Measurements from ENCODE around the gene WDFY2. TPM values are rescaled to one million over a fixed set of nuclear protein-coding genes. Genes with fewer than 3 reads are reported as not detected.

WDFY2 gene
- total and polyA plus RNA-seq, 2 of the 13 experiments (the other 11 are each of a cell fraction or from before 2014, with no cell fraction given): 22.6 to 27.0 TPM

DNA sequence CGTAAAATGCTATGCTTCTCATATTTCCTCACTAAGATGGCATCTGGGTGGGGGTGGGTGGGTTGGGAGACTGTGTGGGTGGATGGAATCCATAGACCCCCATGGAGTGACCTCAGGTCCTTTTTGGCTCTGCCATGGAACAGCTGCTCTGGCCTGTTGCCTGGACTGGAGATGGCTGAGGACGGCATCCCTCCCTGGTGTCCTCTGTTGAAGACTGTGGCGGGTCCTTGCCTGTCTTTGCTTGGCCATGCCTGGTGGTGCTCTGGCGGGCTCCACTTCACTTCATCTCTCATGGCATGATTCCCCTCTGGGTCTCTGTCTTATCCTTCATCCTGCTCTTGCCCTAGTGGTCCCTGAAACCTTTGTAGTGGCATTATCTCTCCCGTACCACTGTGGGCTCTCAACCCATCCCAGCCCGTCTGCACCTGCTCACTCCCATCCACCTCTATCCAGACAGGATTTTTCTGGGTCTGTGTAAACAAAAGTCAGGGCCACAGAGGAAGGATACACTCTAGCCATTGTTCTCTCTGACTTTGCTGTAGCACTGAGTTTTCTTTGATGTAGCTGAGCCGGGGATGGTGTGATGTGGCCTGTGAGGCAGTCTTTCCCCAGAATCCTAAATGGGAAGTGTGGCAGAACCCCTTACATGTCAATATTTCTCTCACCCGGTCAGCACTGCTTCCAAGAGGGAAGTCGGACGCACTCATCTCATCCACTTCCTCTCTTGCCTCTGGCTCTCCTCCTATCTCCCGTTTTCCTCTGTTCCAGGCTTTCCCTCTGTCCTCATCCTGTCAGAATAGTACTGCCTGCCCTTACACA, 36.1 kb downstream of the WDFY2 start (continued):
- TF ChIP-seq ZNF33B (CRISPR knock-in tag; IDR thresholded peaks at IDR 0.05) (no peak), PAWR (CRISPR knock-in tag; IDR thresholded peaks at IDR 0.05; ENCODE audit: borderline replicate concordance) (no peak), TAF15 (IDR thresholded peaks at IDR 0.05; ENCODE audit: low read depth, low read length, poor library complexity, severe bottlenecking) (no peak), SP2 (CRISPR knock-in tag; IDR thresholded peaks at IDR 0.05) (no peak), ZFAT (CRISPR knock-in tag; conservative IDR thresholded peaks at IDR 0.05) (no peak), GPN1 (CRISPR knock-in tag; IDR thresholded peaks at IDR 0.05; ENCODE audit: borderline replicate concordance) (no peak), ZNF772 (CRISPR knock-in tag; IDR thresholded peaks at IDR 0.05) (peak; percentile 87), HNF1B (CRISPR knock-in tag; IDR thresholded peaks at IDR 0.05) (peak; percentile 84), CENPBD1 (CRISPR knock-in tag; IDR thresholded peaks at IDR 0.05; ENCODE audit: borderline replicate concordance, low read depth) (0 out of 2 replicates have a peak, but pooled peaks have one; percentile 78), MIER2 (CRISPR knock-in tag; IDR thresholded peaks at IDR 0.05) (peak; percentile 59; the same call in 1 of the 2 replicates), ZXDC (CRISPR knock-in tag; IDR thresholded peaks at IDR 0.05) (no peak), NFIC (IDR thresholded peaks at IDR 0.05; ENCODE audit: low read length) (no peak), SKI (IDR thresholded peaks at IDR 0.05; ENCODE audit: partially characterized antibody) (peak; percentile 87), ZNF550 (CRISPR knock-in tag; IDR thresholded peaks at IDR 0.05; ENCODE audit: borderline replicate concordance) (no peak), KDM2A (CRISPR knock-in tag; IDR thresholded peaks at IDR 0.05; ENCODE audit: borderline replicate concordance, low read depth) (peak; percentile 32; the same call in 1 of the 2 replicates), HOXD1 (CRISPR knock-in tag; IDR thresholded peaks at IDR 0.05) (0 out of 2 replicates have a peak, but pooled peaks have one; percentile 47), ZBTB7A (CRISPR knock-in tag; IDR thresholded peaks at IDR 0.05) (no peak), NR1H2 (CRISPR knock-in tag; IDR thresholded peaks at IDR 0.05; ENCODE audit: borderline replicate concordance, low read depth) (no peak), MIER3 (CRISPR knock-in tag; IDR thresholded peaks at IDR 0.05; ENCODE audit: borderline replicate concordance) (peak; percentile 76; the same call in 1 of the 2 replicates), ZNF557 (CRISPR knock-in tag; IDR thresholded peaks at IDR 0.05) (no peak)
- TF ChIP-seq, protein P1, sequence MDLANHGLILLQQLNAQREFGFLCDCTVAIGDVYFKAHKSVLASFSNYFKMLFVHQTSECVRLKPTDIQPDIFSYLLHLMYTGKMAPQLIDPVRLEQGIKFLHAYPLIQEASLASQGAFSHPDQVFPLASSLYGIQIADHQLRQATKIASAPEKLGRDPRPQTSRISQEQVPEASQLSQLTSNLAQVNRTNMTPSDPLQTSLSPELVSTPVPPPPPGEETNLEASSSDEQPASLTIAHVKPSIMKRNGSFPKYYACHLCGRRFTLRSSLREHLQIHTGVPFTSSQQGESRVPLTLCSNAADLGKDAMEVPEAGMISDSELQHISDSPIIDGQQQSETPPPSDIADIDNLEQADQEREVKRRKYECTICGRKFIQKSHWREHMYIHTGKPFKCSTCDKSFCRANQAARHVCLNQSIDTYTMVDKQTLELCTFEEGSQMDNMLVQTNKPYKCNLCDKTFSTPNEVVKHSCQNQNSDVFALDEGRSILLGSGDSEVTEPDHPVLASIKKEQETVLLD (CRISPR knock-in tag; IDR thresholded peaks at IDR 0.05; ENCODE audit: low read depth): no peak

Data from HepG2 (cell line).